Measurements from ENCODE around the gene DDAH1.
A peak's percentile ranks its signal among the peaks of the same experiment; 100 is the strongest.

The DDAH1 gene

GRCh38 chr1:85447006-85447943 lies 17.7 kb downstream of the DDAH1 start:
- no peak for TF ChIP-seq CTCF (IDR thresholded peaks at IDR 0.05)
- no peak for DNase-seq (ENCODE audit: low spot score)
- Histone ChIP-seq H3K27ac (peak overlapping the region in 1 of 2 donors; percentile 15), H3K4me3 (no peak overlapping the region)

DNA sequence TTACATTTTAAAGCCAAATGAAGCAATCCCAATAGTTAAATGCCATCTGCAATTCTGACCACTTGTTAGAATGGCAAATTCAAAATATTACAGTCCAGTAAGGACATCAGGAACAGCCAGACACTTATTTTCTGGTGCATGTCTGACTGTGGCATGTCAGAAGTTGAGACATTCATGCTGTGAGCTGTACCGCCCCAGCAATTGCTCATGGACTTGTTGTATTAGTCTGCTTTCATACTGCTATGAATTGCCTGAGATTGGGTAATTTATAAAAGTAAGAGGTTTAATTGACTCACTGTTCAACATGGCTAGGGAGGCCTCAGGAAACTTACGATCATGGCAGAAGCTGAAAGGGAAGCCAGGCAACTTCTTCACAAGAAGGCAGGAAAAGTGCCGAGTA lies 19.1 kb downstream of the DDAH1 start:
- DNase-seq (ENCODE audit: low spot score) = no peak
- Histone ChIP-seq H3K4me3 (no peak overlapping the region), H3K27ac (no peak overlapping the region)
- no peak for TF ChIP-seq CTCF (IDR thresholded peaks at IDR 0.05)

GRCh38 chr1:85444381-85444780 lies 20.6 kb downstream of the DDAH1 start:
- no peak overlapping the region for H3K4me3 ChIP-seq
- H3K27ac ChIP-seq = no peak overlapping the region
- TF ChIP-seq CTCF (IDR thresholded peaks at IDR 0.05) = no peak
- no peak for DNase-seq (ENCODE audit: low spot score)

GRCh38 chr1:85440612-85441011 lies 24.3 kb downstream of the DDAH1 start:
- Histone ChIP-seq H3K27ac (peak overlapping the region in 1 of 2 donors; percentile 47), H3K4me3 (peak overlapping the region; percentile 15)
- no peak for TF ChIP-seq CTCF (IDR thresholded peaks at IDR 0.05)
- DNase-seq (ENCODE audit: low spot score) = no peak

- Histone ChIP-seq H3K27ac (no peak overlapping the region), H3K4me3 (no peak overlapping the region)
- no peak for TF ChIP-seq CTCF (IDR thresholded peaks at IDR 0.05)
- no peak for DNase-seq (ENCODE audit: low spot score)
These were observed 26.6 kb downstream of the DDAH1 start for GRCh38 chr1:85438353-85438752.

DNA sequence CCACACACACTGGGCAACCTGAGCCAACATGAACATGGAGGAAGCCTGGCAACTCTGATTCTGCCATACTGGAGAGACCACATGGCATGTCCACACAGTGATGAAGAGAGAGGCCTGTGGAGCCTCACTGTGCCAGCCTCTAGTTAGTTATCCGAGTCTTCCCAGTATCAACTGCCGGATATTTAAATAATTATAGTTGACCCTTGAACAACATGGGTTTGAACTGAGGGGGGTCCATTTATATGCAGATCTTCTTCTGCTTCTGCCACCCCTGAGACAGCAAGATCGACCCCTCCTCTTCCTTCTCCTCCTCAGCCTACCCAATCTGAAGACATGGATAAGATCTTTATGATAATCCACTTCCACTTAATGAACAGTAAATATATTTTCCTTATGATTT lies 27.8 kb downstream of the DDAH1 start:
- TF ChIP-seq CTCF (IDR thresholded peaks at IDR 0.05) = no peak
- DNase-seq (ENCODE audit: low spot score) = no peak
- H3K4me3 ChIP-seq = no peak overlapping the region
- H3K27ac ChIP-seq = no peak overlapping the region

GRCh38 chr1:85433096-85433495 lies 31.9 kb downstream of the DDAH1 start:
- TF ChIP-seq CTCF (IDR thresholded peaks at IDR 0.05) = no peak
- no peak overlapping the region for H3K27ac ChIP-seq
- H3K4me3 ChIP-seq = no peak overlapping the region
- no peak for DNase-seq (ENCODE audit: low spot score)
